ENCODE results near the gene SCTR. TPM values are rescaled to one million over a fixed set of nuclear protein-coding genes. Genes with fewer than 3 reads are reported as not detected.
A peak's percentile ranks its signal among the peaks of the same experiment; 100 is the strongest.

SCTR gene
- total and polyA plus RNA-seq, 2 of the 13 experiments (the other 11 are each of a cell fraction or from before 2014, with no cell fraction given): not detected

- TF ChIP-seq, protein P1, sequence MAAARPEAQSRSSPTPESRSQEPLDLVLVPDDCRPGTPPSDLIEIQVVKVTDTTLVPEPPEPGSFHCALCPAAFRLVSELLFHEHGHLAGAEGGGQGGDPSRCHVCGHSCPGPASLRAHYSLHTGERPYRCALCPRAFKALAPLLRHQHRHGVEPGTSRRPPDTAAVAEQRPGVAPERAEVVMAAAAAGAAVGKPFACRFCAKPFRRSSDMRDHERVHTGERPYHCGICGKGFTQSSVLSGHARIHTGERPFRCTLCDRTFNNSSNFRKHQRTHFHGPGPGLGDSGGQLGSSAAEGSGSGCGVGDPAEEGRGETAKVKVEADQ (CRISPR knock-in tag; IDR thresholded peaks at IDR 0.05; ENCODE audit: borderline replicate concordance): no peak
- TF ChIP-seq, protein P2, sequence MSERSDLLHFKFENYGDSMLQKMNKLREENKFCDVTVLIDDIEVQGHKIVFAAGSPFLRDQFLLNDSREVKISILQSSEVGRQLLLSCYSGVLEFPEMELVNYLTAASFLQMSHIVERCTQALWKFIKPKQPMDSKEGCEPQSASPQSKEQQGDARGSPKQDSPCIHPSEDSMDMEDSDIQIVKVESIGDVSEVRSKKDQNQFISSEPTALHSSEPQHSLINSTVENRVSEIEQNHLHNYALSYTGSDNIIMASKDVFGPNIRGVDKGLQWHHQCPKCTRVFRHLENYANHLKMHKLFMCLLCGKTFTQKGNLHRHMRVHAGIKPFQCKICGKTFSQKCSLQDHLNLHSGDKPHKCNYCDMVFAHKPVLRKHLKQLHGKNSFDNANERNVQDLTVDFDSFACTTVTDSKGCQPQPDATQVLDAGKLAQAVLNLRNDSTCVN (CRISPR knock-in tag; IDR thresholded peaks at IDR 0.05; ENCODE audit: borderline replicate concordance): 0 out of 2 replicates have a peak, but pooled peaks have one; percentile 55
- TF ChIP-seq SSRP1 (CRISPR knock-in tag; IDR thresholded peaks at IDR 0.05) (peak; percentile 89; the same call in 1 of the 2 replicates), MIER3 (CRISPR knock-in tag; IDR thresholded peaks at IDR 0.05; ENCODE audit: borderline replicate concordance) (peak; percentile 57; the same call in 1 of the 2 replicates), ZBTB1 (CRISPR knock-in tag; IDR thresholded peaks at IDR 0.05; ENCODE audit: borderline replicate concordance) (no peak), EZH2 (conservative IDR thresholded peaks at IDR 0.05; ENCODE audit: low read depth, low read length) (no peak), SMC3 (IDR thresholded peaks at IDR 0.05; ENCODE audit: low read length) (peak; percentile 92), ZNF580 (CRISPR knock-in tag; IDR thresholded peaks at IDR 0.05; ENCODE audit: borderline replicate concordance, low read depth) (peak; percentile 73; the same call in 1 of the 2 replicates), ZNF619 (CRISPR knock-in tag; IDR thresholded peaks at IDR 0.05) (0 out of 2 replicates have a peak, but pooled peaks have one; percentile 46), ZZZ3 (CRISPR knock-in tag; IDR thresholded peaks at IDR 0.05; ENCODE audit: borderline replicate concordance) (0 out of 2 replicates have a peak, but pooled peaks have one; percentile 48), ZNF143 (CRISPR knock-in tag; IDR thresholded peaks at IDR 0.05) (no peak), DNMT3B (CRISPR knock-in tag; conservative IDR thresholded peaks at IDR 0.05) (0 out of 2 replicates have a peak, but pooled peaks have one; percentile 50), GABPA (IDR thresholded peaks at IDR 0.05; ENCODE audit: low read depth, low read length) (no peak), GABPA (CRISPR knock-in tag; IDR thresholded peaks at IDR 0.05; ENCODE audit: low read depth) (peak; percentile 42; the same call in 1 of the 2 replicates), TBX2 (CRISPR knock-in tag; IDR thresholded peaks at IDR 0.05; ENCODE audit: borderline replicate concordance) (peak; percentile 67; the same call in 1 of the 2 replicates), NCOA2 (CRISPR knock-in tag; IDR thresholded peaks at IDR 0.05) (0 out of 2 replicates have a peak, but pooled peaks have one; percentile 6), HDAC6 (IDR thresholded peaks at IDR 0.05; ENCODE audit: low read depth, low read length) (no peak), ERF (CRISPR knock-in tag; IDR thresholded peaks at IDR 0.05) (peak; percentile 90), ZNF749 (CRISPR knock-in tag; IDR thresholded peaks at IDR 0.05; ENCODE audit: borderline replicate concordance) (peak; percentile 58; the same call in 1 of the 2 replicates), ZNF878 (CRISPR knock-in tag; IDR thresholded peaks at IDR 0.05) (peak; percentile 55; the same call in 1 of the 2 replicates), RFX3 (CRISPR knock-in tag; IDR thresholded peaks at IDR 0.05) (no peak), KDM1A (CRISPR knock-in tag; IDR thresholded peaks at IDR 0.05) (peak; percentile 29; the same call in 1 of the 2 replicates), ZNF232 (CRISPR knock-in tag; IDR thresholded peaks at IDR 0.05; ENCODE audit: borderline replicate concordance) (0 out of 2 replicates have a peak, but pooled peaks have one; percentile 26)
- TF ChIP-seq, protein P3, sequence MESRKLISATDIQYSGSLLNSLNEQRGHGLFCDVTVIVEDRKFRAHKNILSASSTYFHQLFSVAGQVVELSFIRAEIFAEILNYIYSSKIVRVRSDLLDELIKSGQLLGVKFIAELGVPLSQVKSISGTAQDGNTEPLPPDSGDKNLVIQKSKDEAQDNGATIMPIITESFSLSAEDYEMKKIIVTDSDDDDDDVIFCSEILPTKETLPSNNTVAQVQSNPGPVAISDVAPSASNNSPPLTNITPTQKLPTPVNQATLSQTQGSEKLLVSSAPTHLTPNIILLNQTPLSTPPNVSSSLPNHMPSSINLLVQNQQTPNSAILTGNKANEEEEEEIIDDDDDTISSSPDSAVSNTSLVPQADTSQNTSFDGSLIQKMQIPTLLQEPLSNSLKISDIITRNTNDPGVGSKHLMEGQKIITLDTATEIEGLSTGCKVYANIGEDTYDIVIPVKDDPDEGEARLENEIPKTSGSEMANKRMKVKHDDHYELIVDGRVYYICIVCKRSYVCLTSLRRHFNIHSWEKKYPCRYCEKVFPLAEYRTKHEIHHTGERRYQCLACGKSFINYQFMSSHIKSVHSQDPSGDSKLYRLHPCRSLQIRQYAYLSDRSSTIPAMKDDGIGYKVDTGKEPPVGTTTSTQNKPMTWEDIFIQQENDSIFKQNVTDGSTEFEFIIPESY (CRISPR knock-in tag; IDR thresholded peaks at IDR 0.05): peak; percentile 55; the same call in 1 of the 2 replicates
- TF ChIP-seq, protein P4, sequence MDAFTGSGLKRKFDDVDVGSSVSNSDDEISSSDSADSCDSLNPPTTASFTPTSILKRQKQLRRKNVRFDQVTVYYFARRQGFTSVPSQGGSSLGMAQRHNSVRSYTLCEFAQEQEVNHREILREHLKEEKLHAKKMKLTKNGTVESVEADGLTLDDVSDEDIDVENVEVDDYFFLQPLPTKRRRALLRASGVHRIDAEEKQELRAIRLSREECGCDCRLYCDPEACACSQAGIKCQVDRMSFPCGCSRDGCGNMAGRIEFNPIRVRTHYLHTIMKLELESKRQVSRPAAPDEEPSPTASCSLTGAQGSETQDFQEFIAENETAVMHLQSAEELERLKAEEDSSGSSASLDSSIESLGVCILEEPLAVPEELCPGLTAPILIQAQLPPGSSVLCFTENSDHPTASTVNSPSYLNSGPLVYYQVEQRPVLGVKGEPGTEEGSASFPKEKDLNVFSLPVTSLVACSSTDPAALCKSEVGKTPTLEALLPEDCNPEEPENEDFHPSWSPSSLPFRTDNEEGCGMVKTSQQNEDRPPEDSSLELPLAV (CRISPR knock-in tag; conservative IDR thresholded peaks at IDR 0.05; ENCODE audit: low read depth): no peak
Measured at GRCh38 chr2:119476301-119477112, 47.8 kb downstream of the SCTR start (continued).
